Stimulated activated CD4-positive, alpha-beta T cell treated with anti-CD3 and anti-CD28 coated beads, Interleukin-1b, Interleukin-23, amount 100 ng/mL, for 4 hours (primary cell): ENCODE results near the gene RPL32.
"Not testable (repeated sequence)": the region's sequence is repeated elsewhere in the genome, so short reads cannot be mapped to it uniquely, and the experiment has no call there.

Experiments used
- DNase-seq, 2 donors: peaks; one replicate each; pipeline ENCODE4 v3.0.0-alpha.2; 2020; ENCODE audit warnings: low read depth in 2 of 2

The RPL32 gene

GRCh38 chr3:12841149-12841969 is at the start of gene RPL32:
Gene RPL32 (minus strand): TSS chr3:12841565. CDS start chr3:12840237, 1,328 bp downstream.
- peak; percentile 73 to 79 for DNase-seq

DNA sequence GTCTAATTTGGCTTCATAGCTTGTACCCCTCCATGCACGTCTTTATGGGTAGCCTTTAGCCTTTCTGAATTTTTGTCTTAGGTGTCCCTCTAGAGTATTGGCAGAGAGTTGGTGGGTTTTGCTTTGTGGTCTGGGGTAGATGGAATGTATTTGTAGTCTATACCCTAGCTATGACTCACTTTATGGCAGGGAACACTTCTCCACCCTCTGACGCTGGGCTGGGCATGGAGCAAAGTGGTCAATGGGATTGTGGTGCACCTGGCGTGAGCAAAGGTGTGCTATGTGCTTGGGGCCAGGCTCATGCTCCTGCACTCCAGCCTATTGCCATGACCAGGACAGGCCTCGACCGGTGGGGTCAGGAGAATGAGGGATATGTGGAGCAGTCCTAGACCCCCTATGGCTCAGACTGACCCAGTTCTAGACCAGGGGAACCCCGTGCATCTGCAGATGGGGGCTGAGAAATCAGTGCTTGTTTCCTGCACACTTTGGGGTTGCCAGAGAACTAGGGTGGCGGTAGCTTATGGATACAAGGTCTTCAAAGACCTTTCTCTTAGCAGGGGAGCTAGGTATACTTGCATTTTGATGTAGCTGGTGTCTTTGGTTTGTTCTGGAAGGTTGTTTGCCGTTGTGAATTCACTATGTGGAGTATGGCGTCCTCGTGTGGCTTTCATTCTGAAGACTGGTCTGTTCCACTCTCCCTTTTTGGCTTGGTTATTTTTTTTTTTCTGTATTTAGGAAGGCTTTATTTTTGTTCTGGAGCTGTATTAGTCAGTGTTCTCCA is 49.4 kb upstream of the RPL32 start:
- DNase-seq: no peak

DNA sequence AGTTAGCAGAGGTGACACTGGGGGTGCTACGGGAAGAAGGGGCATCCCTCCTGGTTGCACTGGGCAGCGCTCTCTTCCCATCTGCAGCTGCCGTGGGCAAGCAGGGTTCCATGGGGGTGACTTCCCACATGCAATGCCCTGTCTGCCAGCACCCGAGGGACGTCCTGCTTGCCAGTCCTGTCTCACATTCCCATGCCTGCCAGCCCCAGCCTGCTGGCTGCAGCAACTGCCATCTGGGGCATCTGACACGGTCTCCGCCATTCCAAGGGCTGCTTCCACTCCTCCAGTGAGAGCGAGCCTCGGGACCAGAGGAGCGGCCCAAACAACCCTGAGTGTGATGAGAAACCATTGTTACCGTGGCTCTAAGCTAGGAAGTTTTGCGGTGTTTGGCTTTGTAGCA is 45.4 kb upstream of the RPL32 start:
- DNase-seq: no peak

GRCh38 chr3:12886106-12886679 is 44.8 kb upstream of the RPL32 start:
- peak in 1 of 2 donors; percentile 26 for DNase-seq

DNA sequence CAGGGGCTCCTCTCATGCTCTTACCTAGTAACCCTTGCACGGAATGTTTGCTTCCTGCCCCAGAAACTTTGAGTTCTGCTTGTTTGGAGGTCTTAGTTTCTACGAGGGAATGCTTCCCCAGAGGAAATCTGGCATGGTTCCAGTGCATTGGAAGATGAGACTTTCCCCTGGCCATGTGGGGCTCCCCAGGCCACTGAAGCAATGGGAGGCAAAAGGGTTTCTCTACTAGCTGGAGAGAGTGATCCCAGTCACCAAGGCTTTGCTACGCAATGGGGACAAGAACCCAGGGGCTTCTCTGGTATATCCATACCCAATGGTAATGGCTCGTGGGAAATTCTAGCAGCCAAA is 44.2 kb upstream of the RPL32 start:
- DNase-seq: no peak

DNA sequence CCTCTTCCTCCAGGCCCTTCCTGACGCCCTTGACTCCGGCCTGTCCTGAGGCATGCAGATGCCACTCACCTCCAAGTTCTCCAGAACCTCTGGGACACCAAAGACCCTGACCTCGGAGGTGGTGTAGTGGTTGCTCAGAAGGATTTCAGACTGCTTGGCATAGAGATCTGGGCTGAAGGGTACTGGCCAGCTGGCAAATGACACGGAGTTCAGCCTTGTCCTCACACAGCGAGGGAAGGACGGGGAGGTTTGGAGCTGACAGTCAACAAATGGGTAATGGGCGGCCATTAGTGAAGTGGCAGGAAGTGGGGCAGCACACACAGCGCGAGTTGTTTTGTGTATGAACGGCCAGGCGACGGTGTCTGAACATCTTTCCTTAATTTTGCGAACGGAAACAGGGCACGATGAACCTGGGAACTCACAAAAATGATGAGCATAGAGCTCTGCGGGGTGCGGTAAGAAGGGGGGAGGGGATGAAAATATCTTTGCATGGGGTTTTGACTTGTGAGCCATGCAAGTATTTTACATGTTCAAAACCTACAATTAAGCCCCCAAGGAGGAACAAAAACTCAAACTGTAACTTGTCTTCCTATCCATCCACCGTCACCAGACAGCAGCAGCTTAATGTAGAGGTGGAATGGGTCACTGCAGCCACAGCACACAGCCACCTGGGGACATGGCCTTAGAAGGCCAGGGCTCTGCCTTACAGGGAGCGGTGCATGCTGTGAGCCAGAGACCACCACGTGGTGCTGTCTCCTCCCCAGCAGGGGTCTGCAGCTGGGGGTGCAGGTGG is 43.6 kb upstream of the RPL32 start:
- DNase-seq: no peak

DNA sequence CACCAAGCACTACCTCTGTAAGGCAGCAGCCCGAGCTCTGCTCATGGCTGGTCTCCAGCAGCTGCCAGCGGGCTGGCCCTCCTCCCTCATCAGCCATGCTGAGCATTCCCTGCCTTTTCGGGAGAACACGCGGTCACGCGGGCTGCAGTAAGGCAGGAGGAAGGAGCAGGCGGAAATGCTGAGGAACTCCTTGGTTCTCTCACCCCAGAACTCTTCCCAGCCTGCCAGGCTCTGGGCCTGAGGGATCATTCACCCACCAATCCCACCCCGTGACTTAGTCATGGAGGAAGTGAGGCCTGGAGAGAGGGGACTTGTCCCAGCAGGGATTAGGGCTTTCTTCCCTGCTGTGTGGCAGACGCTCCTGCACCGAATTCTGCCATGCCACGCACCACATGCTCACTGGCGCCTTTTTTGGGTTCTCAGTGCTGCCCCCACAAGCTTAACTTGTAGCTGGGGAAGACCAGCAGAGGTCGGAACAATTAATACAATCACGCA is 42.9 kb upstream of the RPL32 start:
- no peak for DNase-seq

DNA sequence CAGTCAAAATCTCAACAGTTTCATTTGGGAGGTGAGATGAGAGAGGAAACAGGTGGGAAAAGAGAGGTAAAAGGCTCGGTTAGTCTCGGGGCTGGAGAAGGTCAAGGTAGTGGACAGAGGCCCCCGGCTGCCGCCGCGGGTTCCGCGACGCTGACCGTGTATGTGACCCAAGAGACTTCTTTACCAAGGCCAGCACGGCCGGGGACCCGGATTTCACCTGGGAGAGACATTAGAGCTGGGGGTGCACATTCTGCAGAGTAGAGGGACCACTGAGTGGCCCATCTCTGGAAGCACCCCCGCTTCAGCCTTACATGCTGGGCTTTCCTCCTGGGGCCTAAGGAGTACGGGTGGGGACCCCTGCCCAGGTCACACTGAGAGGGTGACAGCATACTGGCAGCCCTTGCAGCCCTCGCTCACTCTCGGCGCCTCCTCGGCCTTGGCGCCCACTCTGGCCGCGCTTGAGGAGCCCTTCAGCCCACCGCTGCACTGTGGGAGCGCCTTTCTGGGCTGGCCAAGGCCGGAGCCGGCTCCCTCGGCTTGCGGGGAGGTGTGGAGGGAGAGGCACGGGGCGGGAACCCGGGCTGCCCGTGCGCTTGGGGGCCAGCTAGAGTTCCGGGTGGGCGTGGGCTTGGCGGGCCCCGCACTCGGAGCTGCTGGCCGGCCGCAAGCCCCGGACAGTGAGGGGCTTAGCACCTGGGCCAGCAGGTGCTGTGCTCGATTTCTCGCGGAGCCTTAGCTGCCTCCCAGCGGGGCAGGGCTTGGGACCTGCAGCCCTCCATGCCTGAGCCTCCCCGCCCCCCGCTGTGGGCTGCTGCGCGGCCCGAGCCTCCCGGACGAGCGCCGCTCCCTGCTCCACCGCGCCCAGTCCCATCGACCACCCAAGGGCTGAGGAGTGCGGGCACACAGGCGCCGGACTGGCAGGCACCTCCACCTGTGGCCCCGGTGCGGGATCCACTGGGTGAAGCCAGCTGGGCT is 41.3 kb upstream of the RPL32 start:
- DNase-seq: no peak

GRCh38 chr3:12881858-12882257 is 40.5 kb upstream of the RPL32 start:
- DNase-seq: not testable (repeated sequence)

- no peak for DNase-seq
Measured at GRCh38 chr3:12879191-12879815, 37.9 kb upstream of the RPL32 start.

DNA sequence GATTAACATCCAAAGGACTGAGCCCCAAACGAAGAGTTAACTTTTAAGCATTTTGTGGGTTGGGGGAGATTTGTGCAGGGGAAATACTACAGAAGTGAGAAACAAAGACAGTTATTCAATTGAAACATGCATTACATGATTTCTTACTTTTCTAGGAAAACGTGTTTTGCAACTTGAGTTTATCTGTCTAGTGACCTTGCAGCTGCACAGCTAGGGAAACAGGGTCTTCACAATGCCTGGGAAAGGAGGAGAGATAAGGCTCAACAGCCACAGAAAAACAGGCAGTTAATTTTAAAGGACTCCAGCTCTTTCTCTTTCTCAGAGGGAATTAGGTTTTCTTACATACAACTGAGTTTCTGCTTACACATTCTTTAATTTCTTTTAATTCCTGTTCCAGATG is 37.4 kb upstream of the RPL32 start:
- DNase-seq: not testable (repeated sequence)

DNA sequence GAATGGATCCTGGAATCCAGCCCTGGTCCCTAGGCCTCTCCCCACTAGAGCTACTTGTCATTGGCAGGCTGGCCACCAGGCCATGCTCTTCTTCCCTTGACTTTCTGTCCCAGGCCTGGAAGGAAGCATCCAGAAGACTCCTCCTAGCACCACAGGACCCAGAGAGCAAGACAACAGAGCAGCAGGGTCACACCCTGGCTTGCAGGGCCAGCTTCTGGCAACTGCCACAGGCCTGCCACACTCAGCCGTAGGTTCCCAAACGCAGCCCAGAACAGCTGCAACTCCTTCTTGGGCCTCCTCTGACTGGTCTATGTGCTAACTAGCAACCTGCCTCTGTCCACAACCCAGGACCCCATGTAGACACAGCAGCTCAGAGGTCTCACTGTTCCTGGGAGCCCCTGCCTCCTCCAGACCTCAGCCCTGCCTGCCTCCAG is 36.8 kb upstream of the RPL32 start:
- no peak for DNase-seq

- DNase-seq: no peak
Measured at GRCh38 chr3:12877040-12877439, 35.7 kb upstream of the RPL32 start.

DNA sequence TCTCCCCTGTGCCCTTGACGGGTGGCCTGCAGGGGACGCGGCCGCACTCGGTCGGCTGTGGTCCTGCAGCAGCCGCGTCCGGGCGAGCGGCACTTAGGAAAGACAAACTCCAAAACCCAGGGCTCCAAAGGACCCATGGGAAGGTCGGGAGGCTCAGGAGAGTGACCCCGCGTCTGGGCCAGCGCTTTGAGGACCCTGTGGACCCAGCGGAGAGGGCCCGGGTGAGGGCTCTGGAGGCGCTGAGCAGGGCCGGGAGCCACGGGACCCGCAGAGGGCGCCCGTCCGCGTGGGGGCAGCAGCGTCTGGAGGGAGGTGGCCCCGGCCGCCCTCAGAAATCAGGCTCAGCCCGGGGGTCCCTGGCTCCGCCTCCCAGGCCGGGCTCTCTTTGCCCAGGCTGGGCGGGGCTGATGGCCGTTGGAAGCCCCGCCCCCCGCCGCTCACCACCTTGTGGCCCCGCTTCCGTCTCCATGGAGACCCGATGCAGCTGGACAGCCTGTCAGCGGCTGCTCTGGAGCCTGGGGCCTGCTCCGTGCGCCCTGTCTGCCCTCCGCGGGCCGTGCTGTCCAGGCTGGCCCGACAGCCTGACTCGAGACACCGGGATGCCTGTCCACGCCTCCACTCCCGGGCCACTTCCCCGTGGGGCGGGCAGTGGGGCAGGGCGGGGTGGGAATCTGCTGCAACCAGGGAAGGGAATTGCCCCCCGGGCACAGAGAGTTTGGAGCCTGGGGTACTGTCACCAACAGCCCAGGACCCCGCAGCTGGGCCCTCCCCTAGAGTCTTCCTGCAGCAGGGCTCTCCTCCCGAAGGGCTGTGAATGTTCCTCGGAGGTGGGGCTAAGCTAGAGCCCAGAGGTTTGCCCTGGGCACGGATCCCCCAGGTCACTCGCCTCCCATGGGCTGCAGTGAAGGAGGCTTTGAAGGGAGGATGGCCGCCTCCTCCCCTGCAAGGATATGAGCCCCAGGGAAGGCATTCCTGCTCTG is 34.8 kb upstream of the RPL32 start:
- DNase-seq: no peak

DNA sequence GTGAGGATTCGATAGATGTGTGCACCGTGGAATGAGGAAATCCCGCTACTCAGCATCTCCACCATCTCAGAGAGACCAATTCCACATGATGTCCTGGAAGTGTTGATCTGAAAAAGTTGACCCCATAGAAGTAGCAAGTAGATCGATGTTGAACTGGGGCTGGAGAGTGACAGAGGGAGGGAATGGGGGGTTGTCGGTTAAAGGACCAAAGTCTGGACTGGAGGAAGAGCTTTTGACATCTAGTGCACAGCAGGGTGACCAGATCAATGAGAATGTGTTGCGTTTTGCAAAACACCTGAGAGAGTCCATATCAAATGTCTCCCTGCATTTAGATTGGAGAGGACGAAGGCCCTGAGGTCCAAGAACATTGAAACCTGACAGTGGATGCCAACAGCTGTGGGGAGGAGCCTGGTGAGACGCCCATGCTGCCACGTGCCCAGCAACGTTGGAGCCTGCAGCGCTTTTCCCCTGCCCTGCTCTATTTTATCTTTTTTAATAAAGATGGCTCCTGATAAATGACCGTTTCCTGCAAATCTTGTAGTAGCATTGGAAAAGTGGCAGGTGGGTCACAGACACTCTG is 30.1 kb upstream of the RPL32 start:
- DNase-seq: no peak

- DNase-seq: no peak
Measured at GRCh38 chr3:12870942-12871341, 29.6 kb upstream of the RPL32 start.

DNA sequence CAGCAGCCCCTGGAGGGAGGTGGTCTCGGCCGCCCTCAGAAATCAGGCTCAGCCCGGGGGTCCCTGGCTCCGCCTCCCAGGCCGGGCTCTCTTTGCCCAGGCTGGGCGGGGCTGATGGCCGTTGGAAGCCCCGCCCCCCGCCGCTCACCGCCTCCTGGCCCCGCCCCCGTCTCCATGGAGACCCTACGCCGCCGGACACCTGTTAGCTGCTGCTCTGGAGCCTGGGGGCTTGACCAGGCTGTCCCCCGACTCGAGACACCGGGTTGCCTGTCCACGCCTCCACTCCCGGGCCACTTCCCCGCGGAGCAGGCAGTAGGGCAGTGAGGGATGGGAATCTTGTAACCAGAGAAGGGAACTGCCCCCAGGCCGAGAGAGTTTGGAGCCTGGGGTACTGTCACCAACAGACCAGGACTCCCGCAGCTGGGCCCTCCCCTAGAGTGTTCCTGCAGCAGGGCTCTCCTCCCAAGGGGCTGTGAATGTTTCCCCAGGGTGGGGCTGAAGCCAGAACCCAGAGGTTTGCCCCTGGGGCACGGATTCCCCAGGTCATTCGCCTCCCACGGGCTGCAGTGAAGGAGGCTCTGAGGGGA is 27.8 kb upstream of the RPL32 start:
- peak in 1 of 2 donors; percentile 21 for DNase-seq
